Endothelial cell of umbilical vein (primary cell): Measurements from ENCODE around the gene ZNF30. TPM values are rescaled to one million over a fixed set of nuclear protein-coding genes. Genes with fewer than 3 reads are reported as not detected.
"Not testable (repeated sequence)": the region's sequence is repeated elsewhere in the genome, so short reads cannot be mapped to it uniquely, and the experiment has no call there.

Experiments
- BruUV-seq: library from RNA; stranded (reverse); fragments of 400-500 nt; replicated peaks from 2 replicates; lab custom pipeline; 2021; lab: Mats Ljungman, UMichigan
- CTCF ChIA-PET: fragments of 300-600, 350-600 bp; sonication (Branson Sonifier 250); formaldehyde crosslinking; loops from one replicate; lab custom pipeline; 2021; ENCODE audit warnings: antibody characterized with exemption, inconsistent platforms; lab: Charles Lee
- POLR2A ChIA-PET: fragments of 300-600, 350-600 bp; sonication (Branson Sonifier 250); formaldehyde crosslinking; loops from one replicate; lab custom pipeline; 2021; ENCODE audit warnings: antibody characterized with exemption, inconsistent platforms; lab: Charles Lee
- DNase-seq: peaks from one replicate; pipeline ENCODE4 v3.0.0-alpha.2; 2011; ENCODE audit warnings: low read depth, low spot score
- FAIRE-seq: peaks from 2 replicates; lab custom pipeline; 2011; peaks lifted over from hg19 to GRCh38; lab: Jason Lieb, UNC
- H2AFZ ChIP-seq: 2 replicates; pipeline ENCODE4 v1.6.0; 2012; ENCODE audit warnings: low read depth, low read length, control low read depth, inconsistent platforms
- H3K27ac ChIP-seq: 2 replicates; pipeline ENCODE4 v1.5.1; 2011; ENCODE audit warnings: low read depth, mild to moderate bottlenecking, control low read depth, low read length, moderate library complexity; ENCODE audit not compliant: insufficient read depth
- H3K27me3 ChIP-seq, 2 experiments: 2 replicates each; pipeline versions ENCODE4 v1.6.0 to v1.6.1; 2011; ENCODE audit warnings: low read length in 2 of 2, mixed read lengths in 1 of 2; ENCODE audit not compliant: control insufficient read depth in 2 of 2, insufficient read depth in 2 of 2
- H3K36me3 ChIP-seq, 2 experiments: 2 replicates in 1 of 2; 3 replicates in 1 of 2; pipeline ENCODE4 v1.5.1; 2011; ENCODE audit warnings: low read length in 2 of 2, mild to moderate bottlenecking in 1 of 2, moderate library complexity in 1 of 2; ENCODE audit not compliant: control insufficient read depth in 2 of 2, insufficient read depth in 2 of 2; ENCODE audit errors: extremely low read depth in 1 of 2
- H3K4me1 ChIP-seq: 3 replicates; pipeline ENCODE4 v1.5.1; 2011; ENCODE audit warnings: mild to moderate bottlenecking, low read length; ENCODE audit not compliant: control insufficient read depth, insufficient read depth; ENCODE audit errors: extremely low read depth
- H3K4me2 ChIP-seq: 2 replicates; pipeline ENCODE4 v1.6.1; 2011; ENCODE audit warnings: low read length, control low read depth, mixed read lengths; ENCODE audit not compliant: insufficient read depth
- H3K4me3 ChIP-seq, 3 experiments: fragments of 200-600 bp in 1 of 3; sonication (generic), shearing (Covaris generic) in 1 of 3; replicated peaks in 1 of 3; 2 replicates each; pipeline ENCODE4 v1.5.1; 2011 to 2016; ENCODE audit warnings: control low read depth in 3 of 3, low read length in 3 of 3, mild to moderate bottlenecking in 2 of 3, inconsistent platforms in 1 of 3, low read depth in 1 of 3, moderate library complexity in 1 of 3; ENCODE audit not compliant: insufficient read depth in 1 of 3
- H3K79me2 ChIP-seq: 2 replicates; pipeline ENCODE4 v1.6.0; 2012; ENCODE audit warnings: low read length, inconsistent platforms; ENCODE audit not compliant: control insufficient read depth, insufficient read depth
- H3K9ac ChIP-seq: replicated peaks from 2 replicates; pipeline ENCODE3; 2011; ENCODE audit warnings: low read length, control low read depth; ENCODE audit not compliant: insufficient read depth; ENCODE audit errors: extremely low read depth
- H3K9me1 ChIP-seq: replicated peaks from 3 replicates; pipeline ENCODE4 v1.6.0; 2011; ENCODE audit warnings: mild to moderate bottlenecking, low read length; ENCODE audit not compliant: control insufficient read depth, insufficient read depth; ENCODE audit errors: extremely low read depth
- H3K9me3 ChIP-seq: replicated peaks from 2 replicates; pipeline ENCODE4 v1.5.1; 2012; ENCODE audit warnings: low read length, inconsistent platforms; ENCODE audit not compliant: control insufficient read depth, insufficient read depth
- H4K20me1 ChIP-seq: replicated peaks from 2 replicates; pipeline ENCODE3; 2011; ENCODE audit warnings: mild to moderate bottlenecking, low read length; ENCODE audit not compliant: control insufficient read depth, insufficient read depth; ENCODE audit errors: extremely low read depth
- FOS ChIP-seq: IDR thresholded peaks from 2 replicates; pipeline ENCODE4 v1.6.1; 2011; ENCODE audit warnings: mild to moderate bottlenecking, low read length, moderate library complexity, borderline replicate concordance; ENCODE audit not compliant: insufficient read depth
- GATA2 ChIP-seq: IDR thresholded peaks from 2 replicates; pipeline ENCODE4 v1.7.0; 2011; ENCODE audit warnings: low read depth, mild to moderate bottlenecking, moderate library complexity, mixed read lengths, low read length; ENCODE audit not compliant: insufficient read length, insufficient read depth
- JUN ChIP-seq: IDR thresholded peaks from 2 replicates; pipeline ENCODE4 v1.6.1; 2011; ENCODE audit warnings: borderline replicate concordance, low read depth; ENCODE audit not compliant: insufficient read length, insufficient read depth
- MYC ChIP-seq: IDR thresholded peaks from one replicate; pipeline ENCODE4 v1.6.1; 2011; ENCODE audit warnings: mild to moderate bottlenecking, low read depth, low read length
- POLR2AphosphoS5 ChIP-seq: IDR thresholded peaks from 2 replicates; pipeline ENCODE4 v1.6.1; 2012; ENCODE audit warnings: low read depth, mild to moderate bottlenecking, control low read depth, low read length, moderate library complexity; ENCODE audit not compliant: insufficient read depth
- dilution Hi-C: fragments of 300-500 bp; cut with MboI; formaldehyde crosslinking; loops from one replicate; pipeline ENCODE4 v1.15.0; 2019; ENCODE audit warnings: low sequenced_read_pairs; ENCODE audit not compliant: extremely low pct_ligation_motif_present
- intact Hi-C: fragments of 100-400 bp; cut with micrococcal nuclease; formaldehyde crosslinking; loops from one replicate; pipeline ENCODE4 v1.10.0; 2022
- polyA plus RNA-seq, 4 experiments: library from polyadenylated mRNA; depleted of rRNA in 3 of 4; stranded (reverse) in 3 of 4; unstranded in 1 of 4; fragments of >200 nt; gene quantifications; 2 replicates each; pipeline versions ENCODE4 v1.2.1 to v1.2.3, GENCODE V29; 2011 to 2012; ENCODE audit warnings: missing spikeins in 1 of 4
- total RNA-seq: library from RNA; stranded (reverse); gene quantifications from 2 replicates; pipeline ENCODE4 v1.2.3, GENCODE V29; 2021

Gene ZNF30
- total and polyA plus RNA-seq, 2 donors (not counting 3 experiments of a cell fraction or from before 2014, with no cell fraction given), result 1.3 to 4.7 TPM

DNA sequence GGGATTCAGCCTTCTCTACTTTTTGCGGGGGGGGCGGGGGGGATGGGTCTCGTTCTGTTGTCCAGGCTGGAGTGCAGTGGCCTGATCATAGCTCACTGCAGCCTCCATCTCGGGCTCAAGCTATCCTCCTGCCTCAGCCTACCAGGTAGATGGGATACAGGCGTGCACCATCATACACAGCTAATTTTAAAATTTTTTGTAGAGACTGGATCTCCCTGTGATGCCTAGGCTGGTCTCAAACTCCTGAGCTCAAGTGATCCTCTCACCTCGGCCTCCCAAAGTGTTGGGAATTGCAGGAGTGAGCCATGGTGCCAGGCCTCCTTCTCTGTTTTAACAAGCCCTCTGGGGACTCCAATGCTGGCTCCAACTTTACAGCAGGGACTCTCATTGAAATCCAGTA is 37.9 kb downstream of the ZNF30 start:
- H4K20me1 ChIP-seq, result no peaks in the 10 kb centered on the region
- peaks cover 31% of the 10 kb centered on the region for H3K79me2 ChIP-seq
- peaks cover 13% of the 10 kb centered on the region for H3K4me1 ChIP-seq
- H2AFZ ChIP-seq, result no peak overlapping the region
- dilution Hi-C loops, result no loop called here
- TF ChIP-seq JUN (no peak), POLR2AphosphoS5 (no peak), FOS (no peak), GATA2 (no peak), MYC (no peak)
- BruUV-seq, result no TSS peak
- intact Hi-C loops, result loop anchor here (5.0 kb wide), 2 partner anchors 178 to 192 kb away; partner anchors contain the start of genes FXYD7 and ZNF599
- no peak overlapping the region for H3K9ac ChIP-seq
- no peak overlapping the region for H3K4me3 ChIP-seq
- H3K9me1 ChIP-seq, result no peaks in the 10 kb centered on the region
- ChIA-PET POLR2A (no interaction called here), CTCF (interaction anchor here (1.2 kb wide), 1 partner anchor 8 kb away, joined by 8 read pairs; no protein-coding TSS in a partner anchor)
- H3K27me3 ChIP-seq, result no peaks in the 10 kb centered on the region
- peaks cover 3% of the 10 kb centered on the region for H3K9me3 ChIP-seq
- no peak for DNase-seq
- H3K4me2 ChIP-seq, result no peak overlapping the region
- H3K36me3 ChIP-seq, result peaks cover 3 to 16% of the 10 kb centered on the region in 2 experiments
- H3K27ac ChIP-seq, result no peak overlapping the region
- no peak for FAIRE-seq

DNA sequence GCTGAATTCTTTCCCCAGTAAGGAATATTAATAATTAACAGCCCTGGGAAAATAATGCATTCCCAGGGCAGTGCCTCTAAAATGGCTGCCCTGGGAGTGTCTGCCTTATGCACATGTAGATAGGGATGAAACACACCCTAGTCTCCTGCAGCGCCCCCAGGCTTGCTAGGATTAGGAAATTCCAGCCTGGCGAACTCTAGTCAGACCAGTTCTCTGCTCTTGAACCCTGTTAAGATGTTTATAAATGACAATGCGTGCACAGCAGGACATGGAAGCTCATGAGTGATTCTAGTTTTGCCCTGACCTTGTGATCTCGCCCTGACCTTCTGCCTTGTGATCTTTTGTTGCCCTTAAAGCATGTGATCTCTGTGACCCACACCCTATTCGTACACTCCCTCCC is 38.8 kb downstream of the ZNF30 start:
- H3K9me3 ChIP-seq, DNase-seq, H3K27ac ChIP-seq, H3K36me3 ChIP-seq, H3K9ac ChIP-seq, CTCF ChIA-PET, H3K9me1 ChIP-seq, dilution Hi-C loops, POLR2A ChIA-PET, H2AFZ ChIP-seq, intact Hi-C loops, H4K20me1 ChIP-seq, BruUV-seq, H3K4me3 ChIP-seq, H3K27me3 ChIP-seq, H3K4me2 ChIP-seq, FAIRE-seq: not testable (repeated sequence)
- Histone ChIP-seq H3K4me1 (peaks cover 13% of the 10 kb centered on the region), H3K79me2 (peaks cover 22% of the 10 kb centered on the region)
